VCaP (cell line): ENCODE measurements around the gene S100A8.

Source experiments
- H3K27ac ChIP-seq: fragments of 450-650 bp; 2 replicates; pipeline ENCODE4 v1.5.1; 2017
- CTCF ChIP-seq: fragments of 450-650 bp; conservative IDR thresholded peaks from 2 replicates; pipeline ENCODE4 v1.5.1; 2017; ENCODE audit warnings: mild to moderate bottlenecking, moderate library complexity

S100A8 gene

DNA sequence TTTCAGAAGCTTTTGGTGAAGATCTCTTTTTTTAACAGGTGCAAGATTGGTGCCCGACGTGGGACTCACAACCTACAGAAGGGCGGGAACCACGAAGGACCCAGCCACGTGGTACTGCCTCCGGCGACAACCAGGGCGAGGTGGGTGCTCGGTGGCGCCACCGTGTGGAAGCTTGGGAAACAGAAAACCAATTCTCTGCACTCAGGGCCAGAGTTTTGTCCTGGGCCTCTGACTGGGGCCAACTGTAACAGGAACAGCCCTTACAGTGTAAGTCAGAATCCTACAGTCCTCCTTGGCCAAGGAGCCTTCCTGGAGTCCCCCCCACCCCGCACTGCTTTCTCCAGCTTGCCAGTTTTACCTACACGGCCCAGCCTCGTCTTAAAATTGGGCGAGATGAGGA lies 13.9 kb upstream of the S100A8 start:
- peak; percentile 60 for TF ChIP-seq CTCF
- H3K27ac ChIP-seq = no peak overlapping the region

GRCh38 chr1:153404086-153404635 lies 13.3 kb upstream of the S100A8 start:
- H3K27ac ChIP-seq = no peak overlapping the region
- TF ChIP-seq CTCF = no peak

DNA sequence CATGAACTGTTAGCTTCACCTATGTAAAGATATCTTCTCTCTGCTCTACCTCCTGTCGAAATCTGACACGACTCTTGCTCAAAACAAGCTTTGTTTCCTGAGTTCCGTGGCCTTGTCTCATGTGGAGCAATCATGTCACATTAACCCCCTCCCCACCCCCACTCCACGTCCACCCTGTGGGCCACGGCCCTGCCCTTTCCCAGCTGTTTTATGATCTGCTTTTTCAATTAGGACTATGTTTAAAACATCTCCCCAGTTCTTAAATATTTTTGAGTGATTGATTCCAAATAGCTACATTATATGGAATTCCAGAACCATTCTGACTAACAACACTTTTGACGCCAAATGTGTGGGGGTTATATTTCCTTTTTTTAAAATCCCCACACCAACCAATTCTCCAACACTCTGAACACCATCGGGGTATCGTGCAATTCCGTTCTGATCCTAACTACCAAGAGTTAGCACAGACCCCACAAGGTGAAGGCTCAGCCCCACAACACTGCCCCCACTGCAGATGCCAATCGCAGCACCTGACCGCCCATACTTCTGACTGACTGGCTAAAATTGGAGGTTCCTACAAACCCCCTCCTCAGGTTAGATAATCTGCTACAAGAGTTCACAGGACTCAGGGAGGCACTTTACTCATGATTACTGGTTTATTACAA lies 12.7 kb upstream of the S100A8 start:
- no peak overlapping the region for H3K27ac ChIP-seq
- TF ChIP-seq CTCF = no peak

DNA sequence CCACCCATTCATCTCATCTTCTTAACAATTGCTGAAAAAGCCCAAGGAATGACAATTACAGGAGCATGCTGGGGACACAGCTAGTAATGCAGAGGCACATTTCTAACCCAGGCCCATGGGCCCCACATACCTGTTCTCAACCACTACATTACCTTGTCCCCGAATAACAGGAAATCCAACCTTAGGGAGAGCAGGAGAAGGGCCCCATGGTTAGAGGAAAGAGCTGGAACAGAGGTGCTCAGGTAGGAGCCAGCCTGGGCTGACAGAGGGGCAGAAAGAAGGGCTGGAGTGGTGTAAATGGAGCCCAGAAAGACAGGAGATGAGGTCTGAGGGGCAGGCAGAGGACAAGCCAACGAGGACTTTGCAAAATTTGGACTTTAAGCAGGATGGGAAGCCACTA lies 11.4 kb upstream of the S100A8 start:
- TF ChIP-seq CTCF = no peak
- H3K27ac ChIP-seq = no peak overlapping the region

DNA sequence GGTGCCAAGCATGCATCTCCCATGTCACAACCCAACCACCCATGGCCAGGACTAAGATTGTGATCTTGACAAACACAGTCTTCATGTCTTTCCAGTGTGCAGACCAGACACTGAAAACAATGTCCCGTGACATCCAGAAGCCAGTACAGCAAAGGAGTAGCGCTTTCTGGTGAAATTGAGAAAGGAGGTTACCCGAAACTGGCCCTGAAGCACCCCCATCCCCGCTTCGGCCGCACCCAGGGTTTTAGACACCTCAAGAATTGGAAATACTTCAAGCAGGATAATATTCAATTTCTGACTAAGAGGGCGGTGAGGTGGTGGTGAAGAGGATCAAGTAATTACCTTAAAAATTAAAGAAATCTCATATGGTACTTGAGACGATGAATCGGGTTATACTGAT lies 10.6 kb upstream of the S100A8 start:
- TF ChIP-seq CTCF = no peak
- no peak overlapping the region for H3K27ac ChIP-seq

- TF ChIP-seq CTCF = no peak
- H3K27ac ChIP-seq = no peak overlapping the region
Observed at GRCh38 chr1:153400244-153400643, 9.4 kb upstream of the S100A8 start.

GRCh38 chr1:153399401-153400055 lies 8.7 kb upstream of the S100A8 start:
- no peak overlapping the region for H3K27ac ChIP-seq
- TF ChIP-seq CTCF = no peak
